HT-29 (cell line): ENCODE data around the gene ACTRT2. TPM values are rescaled to one million over a fixed set of nuclear protein-coding genes. Genes with fewer than 3 reads are reported as not detected.

Experiments used
- DNase-seq: peaks from one replicate; pipeline ENCODE4 v3.0.0-alpha.2; 2015; ENCODE audit warnings: low spot score
- total RNA-seq: library from RNA; depleted of rRNA; stranded (reverse); fragments of >200 nt; shearing (Covaris generic); gene quantifications from 2 replicates; pipeline ENCODE4 v1.2.3, GENCODE V29; 2014

ACTRT2 gene
- total RNA-seq, 1 experiment from 2014 or later: not detected

DNA sequence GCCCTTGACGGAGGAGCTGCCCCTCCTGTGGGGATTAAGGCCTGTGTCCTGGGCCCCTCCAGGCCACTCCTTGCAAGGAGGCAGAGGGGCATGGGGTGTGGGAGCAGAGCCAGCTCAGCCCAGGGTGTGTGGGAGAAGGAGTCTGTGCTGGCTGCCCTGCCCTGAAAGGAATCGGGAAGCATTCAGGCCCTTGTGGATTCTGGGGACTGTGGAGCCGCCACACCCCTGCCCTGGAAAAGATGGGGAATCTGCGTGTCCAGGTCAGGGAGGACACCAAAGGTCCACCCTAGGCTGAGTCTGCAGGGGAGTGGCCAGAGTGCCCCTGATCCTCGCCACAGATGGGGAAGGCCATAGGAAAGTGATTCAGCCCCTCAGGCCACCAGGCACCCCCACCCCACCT, 31.2 kb downstream of the ACTRT2 start:
- no peak for DNase-seq

- DNase-seq: no peak
These were observed 32.2 kb downstream of the ACTRT2 start for GRCh38 chr1:3053366-3053980.

GRCh38 chr1:3053986-3054385, 32.7 kb downstream of the ACTRT2 start:
- DNase-seq: no peak

DNA sequence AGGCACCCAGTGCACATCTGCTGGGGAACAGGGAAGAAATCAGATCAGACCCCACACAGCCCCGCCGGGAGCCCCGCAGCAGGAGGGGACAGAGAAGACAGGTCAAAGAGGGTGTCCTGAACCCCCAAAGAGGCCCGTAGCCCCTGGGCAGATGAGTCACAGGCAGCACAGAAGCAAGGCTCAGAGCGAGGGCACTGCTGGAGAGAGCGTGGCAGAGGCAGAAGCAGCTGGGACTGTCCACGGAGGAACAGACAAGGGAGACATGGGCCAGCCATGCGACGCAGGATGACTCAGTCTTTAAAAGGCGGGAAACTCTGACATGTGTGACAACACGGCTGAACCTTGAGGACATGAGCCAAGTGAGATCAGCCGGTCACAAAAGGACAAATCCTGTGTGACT, 33.2 kb downstream of the ACTRT2 start:
- DNase-seq: no peak

GRCh38 chr1:3055051-3055450, 33.8 kb downstream of the ACTRT2 start:
- no peak for DNase-seq

DNA sequence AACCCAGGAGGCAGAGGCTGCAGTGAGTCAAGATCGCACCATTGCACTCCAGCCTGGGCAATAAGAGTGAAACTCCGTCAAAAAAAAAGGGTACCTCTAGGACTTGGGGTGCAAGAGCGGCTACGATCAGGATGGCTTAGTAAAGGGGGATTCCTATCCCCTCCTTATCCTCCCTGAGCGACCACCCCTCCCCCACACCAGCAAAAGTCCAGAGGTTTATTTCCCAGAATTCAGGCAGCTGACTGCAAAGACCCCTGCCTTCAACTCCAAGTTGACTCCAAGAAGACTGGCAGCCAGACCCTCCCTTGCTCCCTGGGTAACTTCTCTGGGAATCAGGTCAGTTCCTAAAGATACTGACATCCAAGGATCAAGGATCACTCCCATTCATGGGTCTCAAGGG, 35.4 kb downstream of the ACTRT2 start:
- DNase-seq: no peak

GRCh38 chr1:3058263-3059030, 37.2 kb downstream of the ACTRT2 start:
- DNase-seq: no peak

GRCh38 chr1:3060127-3060526, 38.9 kb downstream of the ACTRT2 start:
- DNase-seq: no peak

- DNase-seq: no peak
These were observed 39.6 kb downstream of the ACTRT2 start for GRCh38 chr1:3060601-3061551.

DNA sequence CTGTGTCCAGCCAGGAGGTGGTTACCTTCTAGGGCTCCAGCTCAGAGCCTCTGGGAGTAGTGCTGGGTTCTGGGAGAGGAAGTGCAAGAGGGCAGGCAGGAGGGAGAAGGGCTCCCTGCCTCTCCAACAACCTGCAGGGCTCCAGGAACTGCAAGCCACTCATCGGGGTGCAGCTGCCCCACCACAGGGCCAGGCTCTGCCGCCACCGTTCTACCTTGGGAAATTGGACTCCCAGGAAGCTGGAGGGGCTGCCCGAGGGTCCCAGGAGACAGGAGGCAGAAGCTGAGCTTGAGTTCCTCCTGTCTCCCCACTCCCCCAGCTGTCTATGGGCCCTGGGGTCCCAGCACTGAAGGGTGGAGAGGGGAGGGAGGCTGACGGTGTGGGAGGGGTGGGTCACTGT, 40.3 kb downstream of the ACTRT2 start:
- DNase-seq: no peak

GRCh38 chr1:3061981-3062615, 40.8 kb downstream of the ACTRT2 start:
- no peak for DNase-seq

- no peak for DNase-seq
These were observed 41.5 kb downstream of the ACTRT2 start for GRCh38 chr1:3062616-3063378.

DNA sequence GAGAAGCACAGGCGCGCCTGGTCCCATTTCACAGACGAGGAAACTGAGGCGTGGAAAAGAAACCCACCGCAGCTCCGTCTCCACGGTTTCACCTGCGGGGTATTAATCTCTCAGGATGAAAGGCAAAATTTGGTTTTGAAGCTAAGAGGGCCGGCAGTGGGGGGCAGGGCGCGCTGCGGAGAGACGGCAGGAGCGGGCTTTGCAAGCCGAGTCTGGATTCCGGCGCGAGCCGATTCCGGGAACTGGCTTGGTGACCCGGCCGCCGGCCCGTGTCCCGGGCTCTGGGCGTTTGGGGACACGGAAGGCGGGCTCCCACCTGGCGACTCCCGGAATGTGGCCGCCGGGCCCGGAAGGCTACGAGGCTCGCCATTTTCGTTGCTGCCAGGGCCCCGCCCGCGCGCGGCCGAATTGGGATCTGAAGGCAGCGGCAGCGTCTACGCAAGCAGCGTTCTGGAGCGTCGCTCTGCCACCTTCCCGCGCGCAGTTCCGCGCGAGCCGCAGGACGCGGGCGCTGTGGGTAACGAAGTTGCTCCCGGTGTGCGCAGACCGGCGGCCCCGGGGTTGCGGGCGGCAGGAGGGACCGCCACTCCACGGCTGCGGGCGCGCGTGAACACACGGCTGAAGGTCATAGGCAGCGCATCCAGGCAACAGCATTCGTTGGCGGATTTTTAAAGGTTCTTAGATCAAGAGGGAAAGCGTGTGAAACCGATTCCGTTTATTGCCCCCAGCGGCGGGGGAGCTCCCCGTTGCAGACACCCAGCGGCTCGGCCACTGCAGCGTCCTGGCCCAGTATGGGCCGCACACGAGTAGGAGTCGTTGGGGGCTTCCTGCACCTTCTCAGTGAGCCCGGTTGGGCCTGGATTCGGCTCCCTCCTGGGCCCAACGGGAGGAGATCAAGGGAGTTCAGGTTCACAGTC, 42.4 kb downstream of the ACTRT2 start:
- DNase-seq: no peak

DNA sequence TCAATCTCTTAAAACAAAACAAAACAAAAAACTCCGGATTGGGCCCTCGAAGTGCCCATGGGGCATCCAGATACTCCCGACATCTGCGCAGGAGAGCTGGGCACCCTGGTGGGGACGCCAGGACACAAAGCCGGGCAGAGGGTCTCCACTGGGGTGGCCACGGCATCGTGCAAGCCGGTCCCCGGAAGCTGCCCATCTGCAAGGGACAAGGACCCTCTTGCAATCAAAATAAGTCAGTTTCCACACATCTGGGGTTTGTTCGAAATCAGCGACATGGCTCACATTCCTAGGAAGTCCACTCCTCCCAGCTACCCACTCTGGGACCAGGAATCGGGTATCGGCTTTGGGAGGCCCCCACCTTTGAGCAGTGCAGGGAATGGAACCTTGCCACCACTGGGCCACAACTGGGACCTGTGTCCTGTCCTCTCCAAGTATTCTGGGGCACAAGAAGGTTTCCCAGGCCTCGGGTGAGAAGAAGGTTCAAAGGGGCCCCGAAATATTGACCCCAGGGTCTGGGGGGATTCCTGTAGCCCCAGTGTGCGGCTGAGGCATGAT, 43.1 kb downstream of the ACTRT2 start:
- DNase-seq: no peak

- no peak for DNase-seq
These were observed 43.6 kb downstream of the ACTRT2 start for GRCh38 chr1:3064901-3065300.

- DNase-seq: no peak
These were observed 44.1 kb downstream of the ACTRT2 start for GRCh38 chr1:3065396-3065795.

- DNase-seq: no peak
These were observed 44.5 kb downstream of the ACTRT2 start for GRCh38 chr1:3065797-3066196.

GRCh38 chr1:3066250-3066711, 45.0 kb downstream of the ACTRT2 start:
- DNase-seq: peak; percentile 26

GRCh38 chr1:3066826-3067225, 45.6 kb downstream of the ACTRT2 start:
- DNase-seq: no peak

- DNase-seq: no peak
These were observed 46.0 kb downstream of the ACTRT2 start for GRCh38 chr1:3067301-3067670.
